ENCODE data around the gene LIM2. TPM values are rescaled to one million over a fixed set of nuclear protein-coding genes. Genes with fewer than 3 reads are reported as not detected.

Gene LIM2
- total RNA-seq, 1 donor from 2014 or later, result not detected

DNA sequence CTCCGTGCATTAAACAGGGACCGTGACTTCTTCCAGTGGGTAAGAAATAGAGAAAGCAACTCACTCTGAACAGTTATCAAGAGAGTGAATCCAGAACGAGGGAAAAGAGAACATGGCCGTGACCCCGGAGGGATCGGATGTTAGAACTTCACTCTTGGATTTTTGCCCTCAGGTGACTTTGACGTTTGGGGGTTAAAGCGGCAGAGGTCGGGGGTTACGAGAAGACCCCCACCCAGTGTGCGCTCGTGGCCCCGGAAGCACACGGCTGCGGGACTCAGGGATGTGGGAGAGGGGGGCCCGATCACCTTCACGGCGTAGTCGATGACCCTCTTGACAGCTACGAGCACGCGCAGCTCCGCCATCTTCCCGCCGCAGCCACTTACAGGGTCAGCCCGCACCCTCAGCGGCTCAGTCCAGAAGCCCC lies 21.8 kb downstream of the LIM2 start, which contains the start of gene ETFB:
TSS of gene ETFB (minus strand) at position 424 of the 424 bp plus-strand sequence. CDS start at position 362, 62 bp downstream.
- no peak for DNase-seq

DNA sequence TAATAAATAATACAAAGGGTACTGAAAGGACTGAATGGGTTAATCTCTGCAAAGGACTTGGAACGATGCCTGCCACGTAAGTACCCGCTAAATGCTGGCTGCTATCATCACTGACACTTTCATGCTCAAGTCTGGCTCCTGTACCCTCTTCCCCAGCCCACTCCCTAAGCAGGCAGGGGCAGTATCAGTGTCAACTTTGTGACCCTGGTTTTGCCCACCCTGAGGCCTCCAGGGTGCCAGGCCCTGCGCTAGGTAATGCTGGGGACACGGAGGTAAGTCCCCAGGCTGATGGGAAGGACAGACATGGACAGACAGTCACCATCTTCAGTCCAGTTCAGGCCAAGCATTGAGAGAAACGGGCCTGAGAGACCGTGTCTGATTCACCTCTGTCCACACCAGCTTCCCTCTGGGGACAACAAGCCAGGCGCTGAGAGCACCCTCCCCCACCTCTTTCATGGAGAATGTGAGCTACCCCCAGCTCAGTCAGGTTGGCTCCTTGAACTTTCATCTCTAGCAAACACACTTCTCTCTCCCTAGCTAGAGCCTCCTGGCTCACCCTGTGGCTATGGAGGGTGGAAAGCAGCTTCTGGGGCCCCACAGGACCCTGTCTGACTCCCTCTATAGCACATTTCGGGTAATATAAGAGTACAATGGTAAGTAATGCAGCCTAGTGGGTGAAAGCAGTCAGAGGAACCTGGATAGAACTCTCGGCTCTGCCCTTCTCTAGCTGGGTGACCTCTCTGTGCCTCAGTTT lies 22.4 kb downstream of the LIM2 start:
- no peak for DNase-seq

DNA sequence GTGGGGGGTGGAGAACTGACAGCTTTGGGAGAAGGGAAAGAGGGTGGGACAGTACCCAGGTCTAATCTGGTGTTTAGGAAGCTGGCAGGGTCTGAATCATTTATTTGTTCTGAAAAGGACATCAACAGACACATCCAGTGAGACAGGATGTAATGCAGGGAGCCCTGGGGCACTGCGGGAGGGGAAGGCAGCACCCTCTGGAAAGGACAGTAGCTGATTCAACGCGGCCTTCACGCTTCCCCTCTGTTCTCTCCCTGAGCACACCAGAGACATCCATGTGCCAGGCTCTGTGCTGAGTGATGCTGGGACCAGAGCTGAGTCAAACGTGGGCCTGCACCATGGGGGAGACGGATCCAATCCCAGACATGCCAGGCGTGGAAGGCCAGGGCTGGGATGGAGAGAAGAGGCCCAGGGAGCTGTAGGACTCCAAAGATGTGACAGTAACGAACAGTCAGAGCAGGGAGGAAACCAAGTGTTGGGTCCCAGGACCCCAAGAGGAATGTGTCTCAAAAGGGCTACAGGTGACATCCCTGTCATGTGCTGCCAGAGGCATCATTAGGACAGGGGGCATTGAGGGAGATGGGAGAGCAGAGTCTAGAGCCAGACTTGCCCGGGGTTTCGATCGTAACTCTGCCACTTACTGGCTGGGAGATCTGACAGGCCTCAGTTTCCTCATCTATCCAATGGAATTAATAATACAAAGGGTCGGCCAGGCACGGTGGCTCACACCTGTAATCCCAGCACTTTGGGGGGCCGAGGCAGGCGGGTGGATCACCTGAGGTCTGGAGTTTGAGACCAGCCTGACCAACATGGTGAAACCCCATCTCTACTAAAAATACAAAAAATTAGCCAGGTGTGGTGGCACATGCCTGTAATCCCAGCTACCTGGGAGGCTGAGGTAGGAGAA lies 23.3 kb downstream of the LIM2 start:
- no peak for DNase-seq

DNA sequence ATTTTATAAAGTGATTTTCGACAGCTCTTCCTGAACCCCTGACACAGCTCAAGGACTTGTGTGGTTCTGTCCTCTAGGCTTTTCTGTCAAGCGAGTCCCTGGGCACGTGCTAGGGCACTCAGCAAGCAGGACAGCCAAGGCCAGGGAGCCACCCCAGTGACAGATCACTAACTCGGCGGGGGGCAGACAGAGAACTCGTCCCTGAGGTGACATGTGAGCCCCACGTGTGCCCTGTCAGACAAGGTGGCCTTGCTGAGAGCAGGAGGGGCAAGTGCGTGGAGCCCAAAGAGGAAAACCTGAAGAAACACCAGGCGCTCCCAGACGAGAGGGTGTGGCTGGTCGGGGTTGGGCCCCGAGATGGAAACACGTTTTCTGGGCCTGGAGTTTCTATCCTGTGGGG lies 26.5 kb downstream of the LIM2 start:
- DNase-seq, result no peak

DNA sequence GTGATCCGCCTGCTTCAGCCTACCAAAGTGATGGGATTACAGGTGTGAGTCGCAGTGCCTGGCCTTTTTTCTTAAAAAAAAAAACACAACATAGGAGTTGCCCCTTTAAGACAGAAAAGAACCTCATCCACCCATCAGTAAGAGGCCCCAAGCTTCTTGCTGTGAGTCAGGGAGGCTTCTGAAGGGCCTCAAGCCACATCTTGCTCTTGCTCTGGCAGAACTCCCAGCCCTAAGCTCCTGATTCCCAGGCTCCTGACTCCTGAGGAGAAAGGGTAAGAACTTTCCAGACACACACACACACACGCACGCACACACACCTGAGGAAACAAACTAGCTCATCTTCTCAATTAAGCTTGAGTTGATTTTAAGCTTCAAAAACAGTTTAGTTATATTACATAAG lies 28.5 kb downstream of the LIM2 start:
- no peak for DNase-seq

DNA sequence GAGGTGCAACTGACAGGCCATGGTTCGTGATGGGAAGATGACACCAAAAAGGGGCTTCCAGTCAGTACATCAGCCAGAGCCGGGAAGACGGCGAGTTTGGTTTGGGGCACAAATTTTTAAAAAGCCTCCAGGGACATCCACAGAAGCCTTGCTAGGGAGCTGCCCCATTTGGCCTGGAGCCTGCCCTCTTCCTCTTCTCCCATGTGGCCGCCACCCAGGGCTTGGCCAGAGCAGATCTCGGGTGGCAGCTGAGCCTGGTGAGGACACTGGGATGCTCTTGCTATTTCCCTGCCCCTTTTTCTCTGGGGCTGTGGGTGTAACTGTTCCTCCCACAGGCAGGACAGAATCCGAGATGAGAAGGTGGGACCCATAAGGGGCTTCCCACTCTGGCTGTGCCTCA lies 29.8 kb downstream of the LIM2 start:
- no peak for DNase-seq

DNA sequence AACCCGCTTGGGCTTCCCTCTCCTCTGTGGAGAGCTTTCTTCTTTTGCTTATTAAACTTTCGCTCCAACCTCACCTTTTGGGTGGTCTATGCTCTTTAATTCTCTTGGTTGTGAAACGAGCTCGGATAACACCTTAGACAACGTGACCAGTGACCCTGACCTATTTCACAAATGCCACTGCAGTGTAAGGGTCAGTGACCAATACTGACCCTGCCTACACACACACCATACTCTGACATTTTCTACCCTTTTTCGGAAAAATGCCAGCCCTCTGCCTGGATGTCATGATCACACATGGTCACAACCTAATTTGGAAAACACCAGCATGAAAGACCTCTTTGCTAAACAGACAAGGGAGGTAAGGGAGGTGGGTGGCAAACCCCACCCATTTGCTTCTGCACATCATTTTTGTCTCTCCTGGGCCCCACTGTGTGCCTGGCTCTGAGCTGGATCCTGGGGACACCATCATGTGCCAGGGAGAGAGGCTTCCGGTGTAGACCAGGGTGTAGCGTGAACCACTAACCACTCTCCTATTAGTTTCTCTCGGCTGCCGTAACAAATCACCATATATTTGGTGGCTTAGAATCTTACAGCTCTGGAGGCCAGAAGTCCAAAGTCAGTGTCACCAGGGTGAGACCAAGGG lies 31.5 kb downstream of the LIM2 start:
- no peak for DNase-seq

DNA sequence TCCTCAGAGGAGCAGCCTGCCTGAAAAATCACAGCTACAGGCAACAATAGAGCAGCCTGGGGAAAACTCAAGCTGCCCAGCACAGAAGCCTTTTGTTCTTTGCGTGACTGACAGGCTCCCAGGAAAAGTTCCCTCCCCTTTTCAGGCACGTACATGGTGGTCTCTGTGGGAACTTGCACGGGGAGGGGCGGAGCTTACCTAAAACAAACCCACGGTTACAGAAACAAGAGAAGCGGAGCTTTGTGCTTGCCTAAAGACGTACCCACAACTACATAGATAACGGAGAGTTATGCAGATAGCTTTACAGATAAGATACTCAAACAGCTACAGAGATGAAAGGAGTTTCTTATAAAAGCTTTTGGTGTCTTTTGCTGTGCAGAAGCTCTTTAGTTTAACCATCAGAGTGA lies 33.0 kb downstream of the LIM2 start:
- peak; percentile 13 for DNase-seq

DNA sequence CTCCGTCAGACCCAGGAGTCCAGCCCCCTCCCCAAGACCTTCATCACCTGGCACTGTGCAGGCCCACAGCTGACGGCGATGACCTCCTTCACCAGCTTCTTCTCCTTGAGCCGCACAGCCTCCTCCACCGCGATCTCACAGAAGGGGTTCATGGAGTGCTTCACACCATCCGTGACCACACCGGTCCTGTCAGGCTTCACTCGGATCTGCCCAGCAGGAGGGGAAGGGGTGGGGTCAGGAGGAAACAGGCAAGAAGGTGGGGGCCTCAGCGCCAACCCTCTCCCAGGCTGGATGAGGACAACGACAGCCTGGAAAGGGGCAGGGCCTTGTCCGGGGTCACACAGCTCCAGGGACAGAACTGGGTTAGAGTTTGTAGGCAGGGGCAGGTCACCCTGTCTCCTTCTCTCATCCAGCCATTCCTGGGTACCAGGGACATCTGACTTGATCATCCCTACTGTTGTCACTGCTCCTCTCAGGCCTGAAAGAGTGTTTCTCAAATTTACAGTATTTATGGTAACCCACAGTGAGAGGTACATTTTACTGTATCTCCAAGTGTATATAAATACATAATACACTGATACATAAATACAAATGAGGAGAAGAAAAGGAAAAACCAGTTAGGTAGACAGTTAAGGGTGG lies 33.6 kb downstream of the LIM2 start:
- DNase-seq, result no peak

DNA sequence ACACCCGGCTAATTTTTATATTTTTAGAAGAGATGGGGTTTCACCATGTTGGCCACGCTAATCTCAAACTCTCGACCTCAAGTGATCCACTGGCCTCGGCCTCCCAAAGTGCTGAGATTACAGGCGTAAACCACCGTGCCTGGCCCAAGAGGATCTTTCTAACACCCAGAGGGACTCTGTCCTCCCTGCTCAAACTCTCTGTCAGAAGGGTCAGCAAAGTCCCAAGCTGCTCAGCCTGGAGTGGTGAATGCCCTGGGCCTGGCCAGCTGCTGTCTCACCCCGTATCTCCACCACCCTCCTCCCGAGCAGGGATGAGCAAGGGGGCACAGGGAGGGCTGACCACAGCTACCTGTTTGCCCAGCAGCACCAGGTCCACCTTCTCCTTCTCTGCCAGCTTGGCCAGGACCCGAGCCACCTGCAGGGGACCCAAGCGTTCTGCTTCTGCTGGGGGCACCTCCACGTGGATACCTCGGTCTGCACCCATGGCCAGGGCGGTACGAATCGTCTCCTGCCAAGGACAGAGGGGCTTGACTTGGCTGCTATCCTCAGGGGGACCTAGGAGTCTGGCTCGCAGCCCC lies 34.9 kb downstream of the LIM2 start:
- DNase-seq, result no peak

DNA sequence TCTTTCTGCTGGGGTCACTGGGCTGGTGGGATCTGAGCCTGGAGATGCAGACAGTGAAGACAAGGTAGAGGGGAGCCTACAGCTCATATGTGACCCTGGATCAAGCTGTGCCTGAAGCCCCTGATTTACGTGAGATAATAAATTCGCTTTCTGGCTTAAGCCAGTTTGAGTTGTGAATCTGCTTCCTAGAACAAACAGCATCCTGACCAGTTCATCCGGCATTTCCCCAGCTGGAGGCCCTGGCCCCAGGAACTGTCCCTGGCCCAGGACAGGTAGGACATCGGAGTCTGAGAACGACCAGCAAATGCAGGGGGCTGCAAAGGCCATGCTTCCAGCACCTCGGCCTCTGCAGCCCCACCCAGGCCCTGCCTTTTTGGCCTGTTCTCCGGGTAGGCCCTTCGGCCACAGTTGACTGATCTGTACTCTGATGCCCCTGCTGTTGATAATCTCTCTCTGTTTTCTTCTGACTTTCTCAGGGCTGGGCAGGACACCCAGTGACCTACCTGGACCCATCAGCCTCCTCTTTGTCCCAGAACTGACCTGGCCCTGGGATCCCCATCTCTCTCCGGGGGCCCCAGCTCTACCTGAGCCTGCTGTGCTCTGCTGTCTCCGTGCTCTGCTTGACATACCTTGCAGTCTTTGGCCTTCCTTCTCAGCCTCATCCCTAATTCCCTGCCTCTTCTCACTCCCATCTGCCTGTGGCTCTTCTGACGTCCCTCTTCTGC lies 36.3 kb downstream of the LIM2 start:
- DNase-seq, result no peak

DNA sequence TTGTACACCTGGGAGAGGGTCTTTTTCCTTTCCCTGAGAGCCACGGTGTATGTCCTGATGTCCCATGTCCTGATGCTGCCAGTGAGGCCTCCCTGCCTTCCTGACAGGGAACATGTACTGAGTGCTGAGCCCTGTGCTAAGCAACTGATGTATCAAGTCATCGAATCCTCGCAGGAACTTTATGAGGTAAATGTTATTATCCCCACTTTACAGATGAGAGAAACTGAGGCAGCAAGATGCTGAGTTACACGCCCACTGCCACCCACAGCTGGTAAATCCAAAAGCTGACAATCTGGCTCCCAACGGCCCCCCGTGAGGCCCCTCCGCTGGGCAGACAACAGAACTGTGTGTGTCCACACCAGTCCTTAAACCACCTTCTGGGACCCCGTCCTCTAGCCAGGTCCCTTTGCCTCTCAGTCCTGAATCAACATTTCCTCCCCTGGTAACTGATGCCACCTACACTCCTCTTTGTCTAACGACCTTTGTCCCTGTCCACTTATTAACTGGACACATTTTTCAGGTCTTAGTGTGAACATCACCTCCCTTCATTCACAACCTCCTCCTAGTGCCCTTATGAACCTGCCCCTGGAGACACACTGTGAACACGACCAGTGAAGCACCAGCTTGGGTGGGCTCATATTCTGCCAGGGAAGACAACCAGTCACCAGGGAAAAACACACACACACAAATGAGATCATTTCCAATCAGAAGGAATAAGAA lies 40.4 kb downstream of the LIM2 start:
- DNase-seq, result no peak

DNA sequence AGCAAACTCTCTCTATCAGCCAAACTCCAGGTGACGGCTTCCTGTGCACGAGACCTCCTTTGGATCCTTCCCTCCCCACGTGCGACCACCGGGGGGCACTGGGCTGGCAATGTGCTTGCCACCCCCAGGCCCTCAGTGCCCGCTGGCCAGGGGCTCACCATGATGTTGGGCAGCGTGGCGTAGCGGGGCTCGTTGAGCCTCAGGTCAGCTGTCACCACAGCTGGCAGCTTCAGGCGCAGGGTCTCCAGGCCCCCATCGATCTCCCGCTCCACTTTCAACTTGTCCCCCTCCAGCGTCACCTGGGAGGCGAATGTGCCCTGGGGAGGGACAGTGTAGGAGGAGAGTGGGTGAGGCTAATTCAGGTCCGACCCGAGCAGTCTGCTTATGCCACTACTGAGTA lies 41.0 kb downstream of the LIM2 start:
- DNase-seq, result no peak

DNA sequence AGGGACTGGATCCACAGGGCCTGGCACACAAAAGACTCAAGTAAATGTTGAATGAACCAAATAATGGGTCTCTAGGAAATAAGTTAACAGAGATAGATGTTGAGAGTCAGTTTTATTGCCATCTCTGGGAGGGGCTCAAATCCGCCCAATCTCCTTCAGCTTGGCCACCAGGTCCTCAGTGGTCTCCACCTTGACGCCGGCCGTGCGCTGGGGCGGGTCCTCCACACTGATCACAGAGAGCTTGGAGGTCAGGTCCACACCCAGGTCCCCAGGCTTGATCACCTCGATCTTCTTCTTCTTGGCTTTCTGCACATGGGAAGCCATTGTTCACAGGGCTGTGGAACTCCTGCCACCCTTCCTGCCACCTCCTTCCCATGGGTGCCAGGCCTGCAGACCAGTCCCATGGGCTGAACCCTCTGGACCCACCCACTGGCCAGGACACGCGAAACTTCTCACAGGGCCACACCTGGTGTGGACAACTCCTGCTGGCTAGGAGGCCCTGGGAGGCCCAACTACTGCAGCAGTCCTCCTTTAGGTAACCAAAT lies 42.6 kb downstream of the LIM2 start:
- no peak for DNase-seq

DNA sequence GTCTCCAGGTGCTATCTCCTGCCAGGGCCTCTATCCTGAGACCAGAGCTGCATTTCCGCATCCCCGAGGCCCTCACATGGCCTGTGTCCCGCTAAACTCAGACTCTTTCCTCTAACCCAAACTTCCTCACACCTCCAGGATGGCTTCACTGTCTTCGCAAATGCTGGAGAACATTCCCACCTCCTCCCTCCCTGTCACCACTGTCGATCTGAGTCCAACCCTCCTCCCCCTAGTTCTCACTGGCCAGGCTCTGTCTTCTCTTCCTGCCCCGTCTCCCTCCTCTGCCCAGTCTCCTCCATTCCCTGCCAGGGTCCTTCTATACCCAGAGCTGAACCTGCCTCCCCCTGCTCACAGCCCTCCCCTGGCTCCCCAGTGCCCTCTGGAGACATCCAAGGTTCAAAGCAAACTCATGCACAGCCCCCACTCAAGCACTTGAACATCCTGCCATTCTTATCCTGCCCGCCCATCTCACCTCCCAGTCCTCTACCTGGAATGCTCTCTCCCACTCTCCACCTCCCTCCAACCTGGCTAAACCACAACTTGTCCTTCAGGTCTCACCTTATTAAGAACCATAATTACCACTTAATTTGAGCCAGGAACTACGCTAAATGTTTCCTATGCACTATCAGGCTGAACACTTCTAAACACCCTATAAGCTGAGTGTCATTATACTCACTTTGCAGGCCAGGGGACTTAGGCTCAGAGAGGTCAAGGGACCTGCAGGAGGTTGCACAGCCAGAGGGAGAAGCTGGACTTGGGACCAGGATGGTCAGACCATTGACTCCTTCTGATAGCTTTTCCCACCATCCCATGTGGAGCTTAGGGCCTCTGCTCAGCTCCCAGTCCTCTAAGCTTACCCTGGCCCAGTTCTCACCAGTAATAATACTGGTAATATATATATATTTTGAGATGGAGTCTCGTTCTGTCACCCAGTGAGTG lies 44.9 kb downstream of the LIM2 start:
- no peak for DNase-seq

DNA sequence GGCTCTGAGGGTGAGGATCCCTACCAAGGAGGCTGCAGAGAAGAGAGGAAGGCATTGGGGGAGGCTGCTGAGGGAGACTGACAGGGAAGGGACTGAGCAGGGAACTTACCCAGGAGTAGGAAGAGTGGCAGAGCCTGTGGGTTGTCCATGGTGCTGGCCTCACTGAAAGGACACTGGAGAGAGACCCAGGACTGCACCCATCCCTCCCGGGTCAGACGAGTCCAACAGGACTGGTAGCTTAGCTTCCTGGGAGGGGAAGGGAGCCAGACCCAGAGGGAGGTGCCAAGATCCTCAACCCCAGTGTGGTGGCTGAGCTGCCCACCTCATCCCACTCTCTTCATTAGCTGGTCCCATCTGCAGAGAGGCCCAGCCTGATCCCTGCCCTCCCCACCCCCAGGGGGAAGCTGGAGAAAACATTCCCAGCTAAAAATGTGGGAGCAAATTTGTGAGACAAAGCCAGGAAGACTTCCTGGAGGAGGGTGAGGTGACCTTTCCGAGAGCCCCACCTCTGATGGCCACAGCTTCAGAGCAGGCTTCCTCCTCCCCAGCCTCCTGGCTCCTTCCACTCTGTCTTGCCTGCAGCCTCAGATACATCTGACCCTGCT lies 45.7 kb downstream of the LIM2 start, which contains the start of gene VSIG10L:
TSS of gene VSIG10L (minus strand) at position 164 of the 605 bp plus-strand sequence. CDS start at position 149, 15 bp downstream.
- DNase-seq, result no peak

DNA sequence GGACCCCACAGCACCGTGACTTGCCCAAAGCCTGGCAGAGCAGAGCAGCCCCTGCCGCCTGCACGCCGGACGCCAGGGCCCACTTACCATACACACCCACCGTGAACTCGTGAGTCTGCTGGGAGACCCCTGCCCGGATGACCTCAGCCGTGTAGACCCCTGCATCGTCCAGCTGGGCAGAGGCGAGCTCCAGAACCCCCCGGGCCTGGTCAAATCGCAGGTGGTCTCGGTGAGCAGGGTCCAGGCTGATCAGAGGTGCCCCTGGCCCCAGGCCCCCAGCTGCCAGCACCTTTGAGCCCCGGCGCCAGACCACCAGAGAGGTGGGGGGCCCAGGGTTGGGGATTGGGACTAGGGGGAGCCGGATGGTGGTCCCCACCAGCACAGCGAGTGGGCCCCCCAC lies 46.7 kb downstream of the LIM2 start:
- no peak for DNase-seq
